Measurements from ENCODE around the gene MSI1. TPM values are rescaled to one million over a fixed set of nuclear protein-coding genes. Genes with fewer than 3 reads are reported as not detected.

The MSI1 gene
- total and polyA plus RNA-seq, 7 experiments from 2014 or later, result not detected

- CTCF ChIA-PET, result no interaction called here
- no peak overlapping the region for H3K4me3 Mint-ChIP-seq
Observed at GRCh38 chr12:120376934-120377572, 8.1 kb upstream of the MSI1 start.

DNA sequence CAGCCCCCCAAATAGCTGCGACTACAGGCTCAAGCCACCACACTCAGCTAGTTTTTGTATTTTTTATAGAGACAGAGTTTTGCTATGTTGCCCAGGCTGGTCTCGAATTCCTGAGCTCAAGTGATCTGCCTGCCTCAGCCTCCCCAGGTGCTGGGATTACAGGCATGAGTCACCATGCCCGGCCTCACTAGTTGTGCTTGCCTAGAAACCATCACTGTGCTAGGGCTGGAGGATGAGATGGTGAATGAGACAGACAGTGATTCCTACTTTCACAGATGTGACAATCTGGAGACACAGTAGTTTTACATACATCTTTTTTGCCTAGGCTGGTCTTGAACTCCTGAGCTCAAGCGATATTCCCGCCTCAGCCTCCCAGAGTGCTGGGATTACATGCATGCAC lies 7.5 kb upstream of the MSI1 start:
- no peak for DNase-seq
- no peaks in the 10 kb centered on the region for H3K36me3 ChIP-seq (ENCODE audit: control insufficient read depth in 2 of 3, insufficient read depth in 3 of 3, low read length in 3 of 3)
- intact Hi-C loops (cut with micrococcal nuclease), result no loop called here
- POLR2A ChIA-PET, result no interaction called here
- no peak overlapping the region for H3K4me3 Mint-ChIP-seq
- peaks cover 0 to 2% (median 0%) of the 10 kb centered on the region in 11 donors for H3K9me3 Mint-ChIP-seq
- H3K27me3 Mint-ChIP-seq, result peaks cover 64 to 73% (median 67%) of the 10 kb centered on the region in 5 donors
- CTCF ChIA-PET, result no interaction called here
- no peak overlapping the region for H3K27ac ChIP-seq (ENCODE audit: low read depth, low read length)
- no peak for ATAC-seq
- H3K27me3 ChIP-seq (ENCODE audit: control insufficient read depth in 2 of 2, insufficient read depth in 2 of 2, low read length in 2 of 2), result no peaks in the 10 kb centered on the region
- H3K4me1 Mint-ChIP-seq, result peaks cover 0 to 3% (median 0%) of the 10 kb centered on the region in 7 donors
- H3K36me3 Mint-ChIP-seq, result no peaks in the 10 kb centered on the region
- H3K4me3 ChIP-seq (ENCODE audit: low read length), result no peak overlapping the region
- no peak overlapping the region for H3K27ac Mint-ChIP-seq
- H3K9me3 ChIP-seq (ENCODE audit: control insufficient read depth in 2 of 3, low read length in 3 of 3), result no peaks in the 10 kb centered on the region
- no peaks in the 10 kb centered on the region for H3K4me1 ChIP-seq (ENCODE audit: control insufficient read depth in 2 of 2, insufficient read depth in 2 of 2, low read length in 2 of 2)

More at GRCh38 chr12:120376934-120377572, 8.1 kb upstream of the MSI1 start:
- H3K36me3 ChIP-seq (ENCODE audit: control insufficient read depth in 2 of 3, insufficient read depth in 3 of 3, low read length in 3 of 3), result no peaks in the 10 kb centered on the region
- H3K27me3 Mint-ChIP-seq, result peaks cover 64 to 73% (median 65%) of the 10 kb centered on the region in 5 donors
- no peaks in the 10 kb centered on the region for H3K36me3 Mint-ChIP-seq
- H3K27me3 ChIP-seq (ENCODE audit: control insufficient read depth in 2 of 2, insufficient read depth in 2 of 2, low read length in 2 of 2), result no peaks in the 10 kb centered on the region
- DNase-seq (no peak), ATAC-seq (no peak)
- no peak overlapping the region for H3K27ac Mint-ChIP-seq
- peaks cover 0 to 3% (median 0%) of the 10 kb centered on the region in 7 donors for H3K4me1 Mint-ChIP-seq
- H3K27ac ChIP-seq (ENCODE audit: low read depth, low read length), result no peak overlapping the region
- H3K9me3 Mint-ChIP-seq, result peaks cover 0 to 2% (median 0%) of the 10 kb centered on the region in 11 donors
- POLR2A ChIA-PET, result no interaction called here
- intact Hi-C loops (cut with micrococcal nuclease), result no loop called here
- no peaks in the 10 kb centered on the region for H3K9me3 ChIP-seq (ENCODE audit: control insufficient read depth in 2 of 3, low read length in 3 of 3)
- H3K4me3 ChIP-seq (ENCODE audit: low read length), result no peak overlapping the region
- H3K4me1 ChIP-seq (ENCODE audit: control insufficient read depth in 2 of 2, insufficient read depth in 2 of 2, low read length in 2 of 2), result no peaks in the 10 kb centered on the region

DNA sequence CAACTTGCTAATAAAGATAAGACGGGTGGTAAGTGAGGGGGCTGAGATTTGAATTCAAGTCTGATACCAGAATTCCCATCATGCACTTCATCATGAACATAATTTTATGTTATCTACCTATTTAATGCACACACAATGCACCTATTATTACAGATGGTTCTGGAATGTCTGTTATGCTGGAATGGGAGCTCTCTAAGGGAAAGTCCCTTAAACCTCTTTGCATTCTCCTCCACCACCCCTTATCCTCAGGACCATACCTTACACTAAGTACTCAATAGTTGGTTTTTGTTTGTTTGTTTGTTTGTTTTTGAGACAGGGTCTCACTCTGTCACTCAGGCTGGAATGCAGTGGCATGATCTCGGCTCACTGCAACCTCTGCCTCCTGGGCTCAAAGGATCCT lies 7.0 kb upstream of the MSI1 start:
- Mint-ChIP-seq H3K27ac (no peak overlapping the region), H3K36me3 (no peaks in the 10 kb centered on the region), H3K4me1 (peaks cover 0 to 4% (median 0%) of the 10 kb centered on the region in 7 donors), H3K4me3 (no peak overlapping the region), H3K9me3 (peaks cover 0 to 2% (median 0%) of the 10 kb centered on the region in 11 donors), H3K27me3 (peaks cover 66 to 73% (median 67%) of the 10 kb centered on the region in 5 donors)
- no peak for ATAC-seq
- Histone ChIP-seq H3K4me3 (ENCODE audit: low read length) (no peak overlapping the region), H3K4me1 (ENCODE audit: control insufficient read depth in 2 of 2, insufficient read depth in 2 of 2, low read length in 2 of 2) (no peaks in the 10 kb centered on the region), H3K9me3 (ENCODE audit: control insufficient read depth in 2 of 3, low read length in 3 of 3) (no peaks in the 10 kb centered on the region), H3K27me3 (ENCODE audit: control insufficient read depth in 2 of 2, insufficient read depth in 2 of 2, low read length in 2 of 2) (no peaks in the 10 kb centered on the region), H3K27ac (ENCODE audit: low read depth, low read length) (no peak overlapping the region), H3K36me3 (ENCODE audit: control insufficient read depth in 2 of 3, insufficient read depth in 3 of 3, low read length in 3 of 3) (no peaks in the 10 kb centered on the region)
- no peak for DNase-seq
- intact Hi-C loops (cut with micrococcal nuclease), result no loop called here
- ChIA-PET CTCF (no interaction called here), POLR2A (no interaction called here)

GRCh38 chr12:120373683-120374082 lies 4.7 kb upstream of the MSI1 start:
- intact Hi-C loops (cut with micrococcal nuclease), result no loop called here
- no peaks in the 10 kb centered on the region for H3K36me3 ChIP-seq (ENCODE audit: control insufficient read depth in 2 of 3, insufficient read depth in 3 of 3, low read length in 3 of 3)
- POLR2A ChIA-PET, result interaction anchor here (0.6 kb wide), 1 partner anchor 64 kb away, joined by 4 read pairs; no protein-coding TSS in a partner anchor
- peaks cover 6 to 15% (median 11%) of the 10 kb centered on the region in 7 donors for H3K4me1 Mint-ChIP-seq
- H3K9me3 ChIP-seq (ENCODE audit: control insufficient read depth in 2 of 3, low read length in 3 of 3), result no peaks in the 10 kb centered on the region
- CTCF ChIA-PET, result no interaction called here
- H3K36me3 Mint-ChIP-seq, result no peaks in the 10 kb centered on the region
- peaks cover 0 to 5% of the 10 kb centered on the region in 2 donors for H3K4me1 ChIP-seq (ENCODE audit: control insufficient read depth in 2 of 2, insufficient read depth in 2 of 2, low read length in 2 of 2)
- H3K4me3 Mint-ChIP-seq, result no peak overlapping the region
- H3K27ac ChIP-seq (ENCODE audit: low read depth, low read length), result no peak overlapping the region
- no peak overlapping the region for H3K27ac Mint-ChIP-seq
- H3K9me3 Mint-ChIP-seq, result peaks cover 0 to 4% (median 0%) of the 10 kb centered on the region in 11 donors
- peaks cover 8 to 13% of the 10 kb centered on the region in 2 donors for H3K27me3 ChIP-seq (ENCODE audit: control insufficient read depth in 2 of 2, insufficient read depth in 2 of 2, low read length in 2 of 2)
- ATAC-seq (no peak), DNase-seq (no peak)
- peaks cover 72 to 82% (median 77%) of the 10 kb centered on the region in 5 donors for H3K27me3 Mint-ChIP-seq
- H3K4me3 ChIP-seq (ENCODE audit: low read length), result no peak overlapping the region

DNA sequence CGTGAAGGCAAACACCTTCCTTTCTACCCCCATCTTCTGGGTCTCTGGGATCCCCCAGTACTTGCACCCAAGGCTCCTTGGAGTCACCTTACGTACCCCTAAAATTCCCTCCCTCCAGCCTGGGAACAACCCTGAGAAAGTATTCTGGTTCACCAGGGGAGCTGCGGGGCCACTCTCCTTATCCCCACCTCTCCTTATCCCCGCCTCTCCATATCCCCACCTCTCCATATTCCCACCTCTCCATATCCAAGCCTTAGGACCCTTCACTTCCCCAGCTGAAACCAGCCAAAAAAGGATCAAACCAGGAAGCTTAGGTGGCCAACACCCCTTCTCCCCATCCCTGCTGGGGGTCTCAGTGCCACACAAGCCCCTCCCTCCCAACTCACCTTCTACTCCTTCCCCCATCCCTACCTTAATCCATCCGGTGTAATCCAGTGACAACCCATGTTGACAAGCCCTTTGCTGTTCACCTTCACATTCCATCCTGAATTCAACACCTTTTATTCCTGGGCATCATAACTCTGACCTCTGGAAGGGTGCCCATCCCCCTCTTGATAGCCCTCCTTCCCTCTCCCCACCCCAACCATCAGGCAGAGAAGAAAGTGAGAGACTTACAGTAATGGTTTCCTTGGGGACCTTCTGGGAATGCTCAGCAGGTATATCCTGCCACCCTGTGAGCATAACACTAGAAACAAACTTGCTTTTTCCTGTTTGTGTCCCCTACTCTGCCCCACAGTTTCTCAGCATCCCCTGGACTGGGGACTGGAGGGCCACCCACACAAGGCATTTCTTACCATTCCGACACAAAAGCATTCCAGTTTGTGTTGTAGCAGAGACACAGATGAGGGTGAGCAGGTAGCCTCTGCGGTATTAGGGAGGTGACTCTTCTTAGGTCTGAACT lies 1.6 kb upstream of the MSI1 start:
- peaks cover 0 to 5% of the 10 kb centered on the region in 2 donors for H3K4me1 ChIP-seq (ENCODE audit: control insufficient read depth in 2 of 2, insufficient read depth in 2 of 2, low read length in 2 of 2)
- H3K27ac Mint-ChIP-seq, result no peak overlapping the region

DNA sequence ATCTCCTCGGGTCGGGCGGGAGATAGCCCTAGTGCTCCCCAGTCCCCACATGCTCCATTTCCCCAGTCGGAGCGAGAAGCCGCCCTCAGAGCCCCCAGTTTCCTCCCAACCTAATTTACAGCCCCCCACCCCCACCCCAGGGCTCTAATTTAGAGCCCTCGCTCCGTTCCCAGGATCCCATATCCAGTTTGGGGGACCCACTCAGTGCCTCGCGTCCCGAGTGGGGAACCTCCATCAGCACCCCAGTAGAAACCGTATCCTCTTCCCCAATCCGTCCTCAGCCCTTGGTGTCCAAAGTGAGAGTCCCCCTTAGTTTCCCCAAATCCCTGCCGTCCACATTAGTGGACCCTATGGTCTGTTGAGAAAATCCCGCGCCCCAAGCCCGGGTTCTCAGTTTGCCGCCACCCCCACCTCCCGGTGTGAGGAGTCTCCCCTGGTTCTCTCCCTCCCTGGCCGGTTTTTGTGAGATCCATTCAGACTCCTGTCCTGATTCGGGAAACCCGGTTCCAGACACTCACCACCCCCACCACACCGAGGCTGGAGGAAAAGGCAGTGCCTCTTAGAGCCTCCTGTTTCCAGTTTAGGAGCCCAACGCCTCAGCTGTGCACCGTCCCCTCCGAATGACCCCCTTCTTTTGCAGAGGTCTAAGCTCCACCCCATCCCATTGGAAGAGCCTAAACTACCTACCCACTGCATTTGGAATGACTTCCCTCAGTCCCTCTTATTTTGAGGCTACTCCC lies 809 bp upstream of the MSI1 start:
- peaks cover 71 to 80% (median 77%) of the 10 kb centered on the region in 5 donors for H3K27me3 Mint-ChIP-seq
- peaks cover 0 to 5% of the 10 kb centered on the region in 2 donors for H3K4me1 ChIP-seq (ENCODE audit: control insufficient read depth in 2 of 2, insufficient read depth in 2 of 2, low read length in 2 of 2)
- H3K9me3 Mint-ChIP-seq, result peaks cover 0 to 4% (median 0%) of the 10 kb centered on the region in 11 donors
- POLR2A ChIA-PET, result no interaction called here
- H3K4me1 Mint-ChIP-seq, result peaks cover 10 to 22% (median 13%) of the 10 kb centered on the region in 7 donors
- H3K36me3 Mint-ChIP-seq, result no peaks in the 10 kb centered on the region
- H3K27ac ChIP-seq (ENCODE audit: low read depth, low read length), result no peak overlapping the region
- no peaks in the 10 kb centered on the region for H3K9me3 ChIP-seq (ENCODE audit: control insufficient read depth in 2 of 3, low read length in 3 of 3)
- no peak for ATAC-seq
- intact Hi-C loops (cut with micrococcal nuclease), result no loop called here
- no peaks in the 10 kb centered on the region for H3K36me3 ChIP-seq (ENCODE audit: control insufficient read depth in 2 of 3, insufficient read depth in 3 of 3, low read length in 3 of 3)
- DNase-seq, result no peak
- no peak overlapping the region for H3K4me3 ChIP-seq (ENCODE audit: low read length)
- CTCF ChIA-PET, result interaction anchor here (0.7 kb wide), 1 partner anchor 70 kb away, joined by 3 read pairs; no protein-coding TSS in a partner anchor
- peak overlapping the region in 1 of 9 donors; percentile 28 for H3K27ac Mint-ChIP-seq
- peaks cover 8 to 29% of the 10 kb centered on the region in 2 donors for H3K27me3 ChIP-seq (ENCODE audit: control insufficient read depth in 2 of 2, insufficient read depth in 2 of 2, low read length in 2 of 2)
- peak overlapping the region; percentile 60 to 86 (median 74) for H3K4me3 Mint-ChIP-seq

More for the DNA sequence above, 1.6 kb upstream of the MSI1 start:
- Mint-ChIP-seq H3K9me3 (peaks cover 0 to 4% (median 0%) of the 10 kb centered on the region in 11 donors), H3K4me1 (peaks cover 10 to 22% (median 13%) of the 10 kb centered on the region in 7 donors), H3K36me3 (no peaks in the 10 kb centered on the region), H3K4me3 (peak overlapping the region; percentile 60 to 86 (median 72)), H3K27me3 (peaks cover 78 to 82% (median 79%) of the 10 kb centered on the region in 5 donors)
- intact Hi-C loops (cut with micrococcal nuclease), result no loop called here
- no peaks in the 10 kb centered on the region for H3K36me3 ChIP-seq (ENCODE audit: control insufficient read depth in 2 of 3, insufficient read depth in 3 of 3, low read length in 3 of 3)
- H3K27ac ChIP-seq (ENCODE audit: low read depth, low read length), result no peak overlapping the region
- H3K4me3 ChIP-seq (ENCODE audit: low read length), result no peak overlapping the region
- ATAC-seq (no peak), DNase-seq (no peak)
- H3K27me3 ChIP-seq (ENCODE audit: control insufficient read depth in 2 of 2, insufficient read depth in 2 of 2, low read length in 2 of 2), result peaks cover 8 to 25% of the 10 kb centered on the region in 2 donors
- CTCF ChIA-PET, result interaction anchor here (0.7 kb wide), 1 partner anchor 70 kb away, joined by 3 read pairs; no protein-coding TSS in a partner anchor
- no peaks in the 10 kb centered on the region for H3K9me3 ChIP-seq (ENCODE audit: control insufficient read depth in 2 of 3, low read length in 3 of 3)
- POLR2A ChIA-PET, result no interaction called here

All from naive thymus-derived CD4-positive, alpha-beta T cell (primary cell).